Measurements from ENCODE around the gene OSBPL5. TPM values are rescaled to one million over a fixed set of nuclear protein-coding genes. Genes with fewer than 3 reads are reported as not detected.
A peak's percentile ranks its signal among the peaks of the same experiment; 100 is the strongest.

The OSBPL5 gene
- total RNA-seq, 1 experiment from 2014 or later, result 11.0 TPM

DNA sequence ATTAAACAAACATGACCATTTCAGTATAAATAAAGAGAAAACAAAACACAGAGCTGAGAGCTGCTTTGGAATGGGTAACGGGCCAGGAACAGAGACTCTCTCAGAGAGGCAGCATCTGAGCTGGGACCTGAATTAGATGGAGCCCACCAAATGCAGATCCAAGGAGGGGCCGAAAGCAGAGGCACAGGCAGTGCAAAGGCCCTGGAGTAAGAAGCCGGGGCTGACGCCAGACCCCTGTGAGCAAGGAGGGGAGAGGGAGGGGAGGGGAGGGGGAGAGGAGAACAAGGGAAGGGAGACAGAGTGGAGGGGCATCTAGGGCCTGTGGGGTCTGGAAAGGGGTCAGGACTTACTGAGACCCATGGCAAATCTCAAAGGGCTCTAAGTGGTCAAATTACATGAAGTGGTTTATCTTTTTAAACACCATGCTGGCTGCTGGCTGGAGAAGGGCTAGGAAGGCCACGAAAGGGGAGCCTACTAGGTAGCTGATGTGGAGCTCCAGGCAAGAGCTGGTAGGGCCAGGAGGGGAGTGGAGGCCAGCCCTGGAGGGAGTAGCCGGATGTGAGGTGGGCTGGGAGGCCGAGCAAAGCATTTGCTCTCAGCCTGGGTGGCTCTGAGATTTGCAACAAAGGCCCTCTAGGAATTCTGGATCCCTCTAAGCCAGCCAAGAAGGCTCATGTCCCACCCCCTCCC is 3.2 kb downstream of the OSBPL5 start:
- Histone ChIP-seq H3K36me3 (no peaks in the 10 kb centered on the region), H3K27me3 (no peaks in the 10 kb centered on the region), H3K4me3 (no peak overlapping the region), H3K9me3 (no peaks in the 10 kb centered on the region)
- DNase-seq, result no peak

DNA sequence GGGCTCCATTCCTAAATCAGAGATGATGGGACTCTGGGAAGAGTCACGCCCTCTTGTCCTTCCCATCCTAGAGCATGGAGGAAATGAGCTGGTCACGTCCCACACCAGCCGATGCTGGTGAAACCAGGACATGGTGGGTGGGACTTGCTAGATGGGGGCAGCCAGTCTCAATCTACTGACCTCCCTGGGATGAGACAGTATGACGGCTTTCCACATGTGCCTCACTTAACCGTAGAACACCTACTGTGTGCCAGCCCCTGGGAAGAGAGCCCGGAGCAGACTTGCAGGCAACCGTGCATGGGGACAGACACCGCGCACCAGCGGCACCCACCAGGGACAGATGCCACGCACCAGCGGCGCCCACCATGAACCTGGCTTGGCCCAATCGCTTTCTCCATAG is 3.8 kb downstream of the OSBPL5 start:
- H3K27me3 ChIP-seq, result no peaks in the 10 kb centered on the region
- H3K4me3 ChIP-seq, result no peak overlapping the region
- DNase-seq, result no peak
- no peaks in the 10 kb centered on the region for H3K36me3 ChIP-seq
- no peaks in the 10 kb centered on the region for H3K9me3 ChIP-seq

DNA sequence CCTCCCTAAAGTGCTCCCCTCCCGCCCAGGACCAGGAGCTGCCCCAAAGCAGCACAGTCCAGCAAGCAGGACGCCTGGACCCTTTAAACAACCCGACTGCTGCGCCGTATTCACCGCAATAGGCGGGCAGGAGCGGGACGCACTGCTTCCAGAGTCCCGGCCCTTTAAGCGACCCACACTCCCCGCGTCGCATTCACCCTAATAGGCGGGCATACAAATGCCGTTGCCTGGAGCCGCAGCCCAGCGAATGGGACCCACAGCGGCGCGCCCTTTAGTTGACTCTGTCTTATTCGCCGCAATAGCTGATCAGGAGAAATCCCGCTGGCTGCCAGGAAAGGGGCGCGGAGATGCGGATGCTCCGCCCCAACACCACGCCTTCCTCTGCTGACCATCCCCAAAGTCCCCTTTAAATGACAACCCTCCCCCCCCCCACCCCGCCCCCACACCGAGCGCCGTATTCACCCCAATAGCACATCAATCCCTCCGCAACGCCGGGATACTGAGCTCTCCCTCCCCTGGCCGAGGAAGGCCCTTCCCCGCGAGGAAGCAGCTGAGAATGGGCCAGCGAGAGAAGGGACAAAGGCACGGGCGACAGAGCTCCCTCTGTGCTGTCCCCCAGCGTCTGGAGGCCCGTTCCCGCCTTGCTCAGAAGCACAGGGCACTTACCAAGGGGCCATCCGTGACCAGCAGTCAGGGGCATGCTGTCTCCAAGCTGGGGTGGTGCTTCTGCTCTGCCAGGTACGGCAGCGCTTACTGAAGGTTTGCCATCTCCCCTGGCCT is 4.7 kb downstream of the OSBPL5 start:
- DNase-seq, result peak; percentile 49
- Histone ChIP-seq H3K9me3 (no peaks in the 10 kb centered on the region), H3K36me3 (no peaks in the 10 kb centered on the region), H3K4me3 (no peak overlapping the region), H3K27me3 (no peaks in the 10 kb centered on the region)

DNA sequence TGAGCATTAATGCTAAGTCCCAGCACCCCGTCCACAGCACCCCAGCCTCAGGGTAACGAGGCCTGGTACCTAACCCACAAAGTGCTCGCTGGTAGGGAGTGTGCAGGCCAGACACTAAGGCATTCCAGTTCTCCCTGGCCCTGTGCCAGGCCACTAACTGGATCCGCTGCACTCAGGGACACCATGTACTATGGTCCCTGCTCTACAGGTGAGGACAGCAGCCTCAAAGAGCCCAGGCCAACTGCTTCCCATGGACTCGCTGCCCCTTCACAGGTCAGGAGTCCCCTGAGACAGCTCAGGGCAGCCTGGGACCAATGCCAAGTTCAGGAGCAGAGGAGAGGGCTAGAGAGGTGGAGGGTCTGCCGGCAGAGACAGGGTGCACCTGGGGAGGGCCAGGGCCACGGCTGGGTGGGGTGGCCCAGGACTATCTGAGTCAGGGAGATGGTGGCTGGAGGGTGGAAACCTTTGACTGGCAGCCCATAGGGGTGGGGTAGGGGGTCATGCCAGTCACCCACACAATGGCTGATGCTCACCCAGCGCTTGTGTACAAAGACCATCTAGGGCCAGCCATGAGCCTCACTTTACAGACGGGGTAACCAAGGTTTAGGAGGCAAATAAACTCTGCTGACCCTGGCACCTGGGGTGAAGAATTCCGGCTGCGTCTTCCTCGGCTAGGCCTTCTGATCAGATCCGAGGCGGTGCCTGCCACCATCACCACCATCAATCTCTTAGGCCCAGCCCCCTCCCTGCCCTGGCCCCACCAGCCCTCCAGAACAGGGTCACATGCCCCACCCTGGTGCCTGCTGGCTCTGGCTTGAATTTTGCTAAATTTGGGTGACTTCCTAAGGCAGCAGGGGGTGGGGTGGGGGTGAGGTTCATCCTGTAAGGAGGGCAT is 5.6 kb downstream of the OSBPL5 start:
- Histone ChIP-seq H3K4me3 (no peak overlapping the region), H3K27me3 (no peaks in the 10 kb centered on the region), H3K36me3 (no peaks in the 10 kb centered on the region), H3K9me3 (no peaks in the 10 kb centered on the region)
- no peak for DNase-seq

DNA sequence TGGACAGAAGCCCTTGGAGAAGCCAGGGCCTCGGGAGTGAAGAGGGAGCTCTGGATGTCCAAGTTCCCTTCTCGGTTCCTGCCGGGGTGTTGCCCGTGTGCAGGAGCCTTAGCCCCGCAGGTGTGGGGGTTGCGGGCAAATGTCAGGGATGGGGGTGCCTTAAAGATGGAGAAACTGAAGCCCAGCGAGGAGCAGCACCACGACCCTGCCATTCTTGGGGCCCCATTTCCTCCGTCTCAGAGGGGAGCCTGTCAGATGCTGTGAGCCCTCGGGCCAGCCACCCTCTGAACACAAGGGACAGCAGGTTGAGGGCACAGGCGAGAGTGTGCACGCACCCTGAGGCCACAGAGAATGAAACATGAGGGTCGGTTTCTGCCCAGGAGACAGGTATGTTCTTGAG is 6.3 kb downstream of the OSBPL5 start:
- Histone ChIP-seq H3K4me3 (no peak overlapping the region), H3K9me3 (no peaks in the 10 kb centered on the region), H3K36me3 (no peaks in the 10 kb centered on the region)

DNA sequence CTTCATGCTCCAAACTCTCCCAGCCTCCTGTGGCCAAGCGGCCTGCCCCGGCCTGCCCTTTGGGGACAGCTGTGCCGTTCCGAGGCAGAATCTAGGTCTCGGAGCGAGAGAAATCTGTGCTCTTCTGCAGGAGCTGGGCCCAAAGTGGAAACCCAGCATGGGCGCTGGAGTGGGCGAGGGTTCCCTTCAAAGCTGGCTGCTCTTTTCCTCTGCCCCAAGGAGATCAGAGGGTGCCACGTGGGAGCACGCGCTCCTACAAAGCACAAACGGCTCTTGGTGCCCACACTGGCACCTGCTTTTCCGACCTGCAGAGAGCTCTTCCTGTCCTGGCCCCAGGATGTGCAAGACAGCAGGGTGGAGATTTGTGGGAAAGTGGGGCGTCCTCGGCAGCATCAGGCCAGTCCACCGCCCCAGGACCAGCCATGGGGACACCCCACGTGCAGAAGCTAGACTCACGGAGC is 6.9 kb downstream of the OSBPL5 start:
- Histone ChIP-seq H3K4me3 (no peak overlapping the region), H3K9me3 (no peaks in the 10 kb centered on the region), H3K36me3 (no peaks in the 10 kb centered on the region), H3K27me3 (no peaks in the 10 kb centered on the region)
- no peak for DNase-seq

More for the DNA sequence above, 6.3 kb downstream of the OSBPL5 start:
- DNase-seq, result no peak
- H3K27me3 ChIP-seq, result no peaks in the 10 kb centered on the region

DNA sequence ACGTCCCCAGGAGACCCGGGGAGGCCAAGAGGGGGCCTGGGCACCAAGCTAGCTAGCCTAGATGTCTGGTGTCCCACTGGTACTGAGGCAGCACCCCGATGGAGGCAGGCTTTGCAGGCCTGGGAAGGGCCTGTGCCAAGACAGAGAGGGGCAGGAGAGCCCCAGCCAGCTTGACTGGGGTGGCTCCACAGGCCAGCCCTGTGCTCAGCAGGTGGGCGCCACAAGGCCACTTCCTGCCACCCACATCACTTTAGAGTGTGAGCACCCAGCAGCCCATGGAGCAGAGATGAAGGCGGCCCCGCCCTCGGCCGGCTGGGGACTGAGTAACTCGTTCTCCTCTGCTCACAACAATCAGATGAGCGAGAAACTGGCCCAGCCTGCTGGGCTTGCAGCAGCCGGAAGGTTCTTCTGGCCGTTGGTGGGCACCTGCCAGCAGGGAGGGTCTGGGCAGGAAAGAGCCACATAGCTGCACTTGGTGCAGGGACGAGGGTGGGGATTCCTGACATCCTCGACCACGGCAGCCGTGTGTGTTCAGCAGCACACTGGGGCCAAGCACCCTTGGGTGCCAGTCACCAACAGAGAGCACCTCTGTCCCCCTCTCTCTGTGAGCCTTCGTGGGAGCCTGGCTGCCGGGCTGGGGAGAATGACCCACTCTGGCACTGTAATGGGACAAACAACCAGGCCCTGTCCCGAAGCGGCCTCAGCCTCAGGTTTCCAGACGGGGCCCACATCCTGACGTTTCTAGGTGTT is 7.6 kb downstream of the OSBPL5 start:
- Histone ChIP-seq H3K4me3 (no peak overlapping the region), H3K36me3 (no peaks in the 10 kb centered on the region), H3K27me3 (no peaks in the 10 kb centered on the region), H3K9me3 (no peaks in the 10 kb centered on the region)
- DNase-seq, result peak; percentile 20

DNA sequence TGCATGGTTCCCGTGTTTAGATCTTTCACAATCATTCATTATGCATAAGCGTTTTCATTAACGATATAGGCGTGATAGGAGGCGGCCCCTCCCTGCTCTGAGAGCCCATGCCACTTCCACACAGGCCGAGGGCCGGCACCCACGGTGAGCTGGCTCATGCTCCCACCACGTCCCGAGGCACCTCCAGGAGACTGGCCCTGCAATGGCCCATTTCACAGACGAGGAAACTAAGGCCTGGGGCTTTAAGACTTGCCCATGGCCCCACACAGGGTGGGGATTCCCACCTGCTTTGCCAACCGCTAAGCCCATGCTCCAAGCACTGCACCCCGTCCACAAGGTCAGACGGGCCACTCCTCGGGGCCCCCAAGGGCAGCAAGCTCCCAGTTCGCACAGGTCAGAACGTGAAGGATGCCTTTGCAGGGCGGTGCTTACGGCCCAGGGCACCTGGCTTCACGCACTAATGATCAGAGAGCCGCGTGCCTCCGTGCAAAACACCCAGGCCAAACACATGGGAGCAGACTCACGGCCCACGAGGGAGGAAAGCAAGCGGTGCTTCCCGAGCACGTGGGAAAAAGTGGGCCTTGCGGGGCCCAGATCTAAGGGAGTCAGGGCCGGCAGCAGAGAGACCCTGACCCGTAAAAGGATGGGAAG is 8.3 kb downstream of the OSBPL5 start:
- no peak overlapping the region for H3K4me3 ChIP-seq
- no peak for DNase-seq
- H3K27me3 ChIP-seq, result no peaks in the 10 kb centered on the region
- no peaks in the 10 kb centered on the region for H3K36me3 ChIP-seq
- no peaks in the 10 kb centered on the region for H3K9me3 ChIP-seq

DNA sequence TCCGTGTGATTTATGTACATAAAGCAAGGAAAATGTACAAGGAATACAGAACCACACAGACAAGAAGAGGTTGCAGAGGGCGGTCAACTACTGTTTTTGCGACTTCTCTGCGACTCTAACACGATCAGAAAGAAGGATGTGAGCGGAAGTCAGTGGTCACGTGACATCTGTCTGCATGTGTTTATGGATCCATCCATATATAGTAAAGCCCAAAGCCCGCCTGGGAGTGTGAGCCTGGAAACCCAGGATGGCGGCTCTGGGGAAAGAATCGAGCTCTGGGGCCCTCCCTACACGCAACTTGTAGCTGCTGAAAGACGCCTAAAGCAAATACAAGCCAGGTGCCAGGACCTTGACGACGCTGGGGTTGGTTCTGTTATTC is 8.8 kb downstream of the OSBPL5 start:
- Histone ChIP-seq H3K9me3 (no peaks in the 10 kb centered on the region), H3K36me3 (no peaks in the 10 kb centered on the region), H3K27me3 (no peaks in the 10 kb centered on the region), H3K4me3 (no peak overlapping the region)
- DNase-seq, result no peak

DNA sequence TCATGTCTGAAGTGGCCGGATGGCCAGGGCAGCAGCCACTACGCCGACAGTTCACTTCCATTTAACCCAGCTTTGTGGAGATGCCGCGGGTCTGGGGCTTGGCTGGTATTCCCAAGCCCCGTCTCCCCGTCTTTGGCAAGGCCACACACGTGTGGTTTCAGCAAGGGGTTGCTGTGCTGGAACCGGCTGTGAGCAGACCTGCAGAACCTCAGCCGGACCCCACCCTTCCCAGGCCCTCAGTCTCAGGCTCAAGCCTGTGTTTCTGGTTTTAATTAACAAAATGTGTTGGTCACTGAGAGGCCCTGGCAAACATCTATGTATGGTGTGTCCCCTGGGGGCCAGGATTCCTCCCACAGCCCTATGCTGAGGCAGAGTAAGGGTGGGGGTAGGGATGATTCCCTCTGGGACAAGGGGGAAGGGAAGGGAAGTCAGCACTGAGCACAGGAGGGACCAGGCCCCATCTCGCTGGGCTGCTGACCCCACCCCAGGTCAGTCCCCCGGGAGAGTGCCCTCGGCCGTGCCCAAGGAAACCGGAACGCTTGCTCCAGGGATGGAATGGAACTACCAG is 9.3 kb downstream of the OSBPL5 start:
- DNase-seq, result no peak
- Histone ChIP-seq H3K36me3 (no peaks in the 10 kb centered on the region), H3K27me3 (no peaks in the 10 kb centered on the region), H3K9me3 (no peaks in the 10 kb centered on the region), H3K4me3 (no peak overlapping the region)

DNA sequence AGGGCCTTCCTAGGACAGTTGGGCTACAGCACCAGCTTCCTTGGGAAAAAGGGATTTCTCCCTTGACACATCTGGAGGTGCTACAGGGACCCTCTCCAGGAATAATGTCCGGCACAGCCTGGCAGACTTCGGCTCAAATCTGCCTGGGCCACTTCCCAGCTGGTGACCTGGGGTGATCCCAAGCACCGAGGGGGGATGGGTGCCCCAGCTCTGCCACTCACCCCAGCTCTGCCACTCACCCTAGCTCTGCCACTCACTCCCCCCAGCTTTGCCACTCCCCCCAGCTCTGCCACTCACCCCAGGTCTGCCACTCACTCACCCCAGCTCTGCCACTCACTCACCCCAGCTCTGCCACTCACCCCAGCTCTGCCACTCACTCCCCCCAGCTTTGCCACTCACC is 9.9 kb downstream of the OSBPL5 start:
- no peaks in the 10 kb centered on the region for H3K36me3 ChIP-seq
- H3K27me3 ChIP-seq, result no peaks in the 10 kb centered on the region
- DNase-seq, result no peak
- no peaks in the 10 kb centered on the region for H3K9me3 ChIP-seq
- H3K4me3 ChIP-seq, result no peak overlapping the region

DNA sequence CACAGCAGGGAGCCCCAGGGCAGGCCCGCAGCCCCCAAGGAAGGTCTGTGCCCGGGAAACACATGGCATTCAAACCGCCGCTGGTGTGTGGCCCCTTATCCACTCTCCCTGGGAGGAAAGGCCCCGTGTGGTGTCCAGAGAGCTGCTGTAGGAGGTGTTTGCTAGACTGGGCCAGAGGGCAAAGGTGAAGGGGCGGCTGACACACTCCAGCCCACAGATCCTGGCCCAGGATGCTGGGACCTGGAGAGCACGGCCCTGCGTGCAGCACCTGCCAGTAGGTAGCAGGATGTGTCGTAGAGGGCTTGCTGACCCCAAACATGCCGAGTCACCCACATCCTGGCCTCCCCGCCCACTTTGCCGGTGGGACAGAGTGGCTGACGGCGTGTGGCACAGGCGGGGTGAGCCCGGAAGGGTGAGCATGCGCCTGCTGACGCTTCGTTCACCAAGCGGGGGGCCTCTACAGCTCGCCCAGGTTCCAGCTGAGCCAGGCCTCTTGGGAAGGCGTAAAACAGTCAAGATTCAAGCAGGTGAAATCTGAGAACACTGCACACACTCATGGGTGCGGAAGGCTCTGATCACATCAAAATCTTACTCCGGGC is 11.0 kb downstream of the OSBPL5 start:
- DNase-seq, result no peak
- H3K9me3 ChIP-seq, result no peaks in the 10 kb centered on the region
- H3K36me3 ChIP-seq, result no peaks in the 10 kb centered on the region
- H3K27me3 ChIP-seq, result no peaks in the 10 kb centered on the region
- H3K4me3 ChIP-seq, result no peak overlapping the region

DNA sequence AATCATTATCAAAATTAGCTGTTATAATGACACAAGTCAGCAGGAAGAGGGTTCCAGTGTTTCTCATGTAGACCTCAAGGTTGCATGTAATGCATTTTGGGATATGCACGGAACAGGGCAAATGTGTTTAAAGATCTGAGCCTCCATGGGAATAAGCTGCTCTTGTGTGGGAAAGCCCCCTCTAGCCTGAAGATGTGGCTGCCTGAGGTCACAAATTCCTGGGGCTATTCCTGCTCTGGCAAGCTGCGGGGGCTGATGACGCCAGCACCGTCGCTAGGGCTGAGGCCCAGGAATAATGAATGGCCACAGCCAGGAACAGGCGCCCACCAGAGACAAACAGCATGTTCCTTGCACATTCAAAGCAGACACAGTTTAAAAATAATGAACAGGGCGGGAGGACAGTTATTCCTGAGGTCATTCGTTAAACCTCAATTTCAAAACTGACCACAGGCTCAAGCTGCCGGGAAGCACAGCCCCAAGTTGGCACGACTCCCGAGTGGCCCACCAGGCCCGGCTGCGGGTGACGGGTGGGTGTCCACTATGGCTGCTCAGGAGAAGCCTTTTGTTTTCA is 11.7 kb downstream of the OSBPL5 start:
- no peaks in the 10 kb centered on the region for H3K9me3 ChIP-seq
- DNase-seq, result no peak
- H3K36me3 ChIP-seq, result no peaks in the 10 kb centered on the region
- no peaks in the 10 kb centered on the region for H3K27me3 ChIP-seq
- no peak overlapping the region for H3K4me3 ChIP-seq

DNA sequence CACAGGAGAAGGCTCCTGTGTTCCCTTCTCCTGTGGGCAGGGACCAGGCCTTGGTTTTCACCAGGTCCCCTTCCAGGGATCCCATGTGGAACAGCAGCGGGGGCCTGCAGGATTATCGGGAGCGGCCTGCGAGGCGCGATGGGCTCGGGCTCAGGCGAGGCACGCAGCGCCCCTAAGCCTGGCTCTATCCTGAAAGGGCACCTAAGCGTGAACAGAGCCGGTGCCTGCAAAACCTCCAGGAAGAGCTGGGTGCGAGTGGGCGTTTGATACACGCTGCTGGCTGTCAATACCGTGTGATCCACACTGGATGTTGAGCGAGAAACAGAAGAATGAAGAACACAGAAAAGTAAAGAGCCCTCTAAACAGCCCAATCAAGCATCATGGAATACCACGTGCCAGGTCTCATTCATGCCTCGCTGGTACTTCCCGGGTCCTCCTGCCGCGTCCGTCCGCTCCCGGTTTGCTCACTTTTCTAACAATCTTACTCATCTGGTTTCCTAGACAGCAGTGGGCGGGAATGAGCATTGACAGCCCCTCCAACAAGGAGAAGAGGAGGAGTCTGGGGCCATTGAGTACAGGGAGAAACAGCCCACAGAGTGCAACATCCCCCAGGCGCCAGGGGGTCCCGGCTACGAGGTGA is 12.5 kb downstream of the OSBPL5 start:
- Histone ChIP-seq H3K4me3 (no peak overlapping the region), H3K9me3 (no peaks in the 10 kb centered on the region), H3K36me3 (no peaks in the 10 kb centered on the region), H3K27me3 (no peaks in the 10 kb centered on the region)
- no peak for DNase-seq

DNA sequence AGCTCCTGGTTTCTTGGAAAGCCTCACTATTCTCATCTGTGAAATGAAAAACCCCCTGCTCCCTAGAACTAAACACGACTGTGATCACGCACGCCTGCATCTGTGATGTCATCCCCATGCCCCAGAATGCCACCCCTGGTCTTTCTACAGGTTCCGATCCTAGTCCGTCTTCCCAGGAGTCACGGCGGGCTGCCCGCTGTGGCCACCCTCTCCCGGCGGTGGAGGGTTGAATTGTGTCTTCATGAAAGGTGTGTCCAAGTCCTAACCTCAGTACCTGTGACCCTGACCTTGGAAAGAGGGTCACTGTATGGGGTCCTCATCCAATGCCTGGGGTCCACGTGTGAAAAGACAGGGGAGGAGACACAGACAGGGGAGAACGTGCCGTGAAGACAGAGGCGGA is 14.4 kb downstream of the OSBPL5 start:
- no peak for DNase-seq
- H3K9me3 ChIP-seq, result no peaks in the 10 kb centered on the region
- H3K4me3 ChIP-seq, result no peak overlapping the region
- no peaks in the 10 kb centered on the region for H3K36me3 ChIP-seq
- H3K27me3 ChIP-seq, result no peaks in the 10 kb centered on the region
